Adipocyte (in vitro differentiated cells): ENCODE data around the gene SMC1B.

Experiments
- DNase-seq: peaks from one replicate; pipeline ENCODE4 v3.0.0-alpha.2; 2015; ENCODE audit warnings: low read depth
- H3K27me3 ChIP-seq: replicated peaks from 2 replicates; pipeline ENCODE4 v1.7.0; 2013; ENCODE audit warnings: mild to moderate bottlenecking, low read length, moderate library complexity; ENCODE audit not compliant: control insufficient read depth, insufficient read depth
- H3K36me3 ChIP-seq: 2 replicates; pipeline ENCODE4 v1.7.0; 2013; ENCODE audit warnings: low read length, mild to moderate bottlenecking, moderate library complexity; ENCODE audit not compliant: control insufficient read depth, insufficient read depth, severe bottlenecking
- H3K4me1 ChIP-seq: 2 replicates; pipeline ENCODE4 v1.7.0; 2013; ENCODE audit warnings: mild to moderate bottlenecking, low read length, moderate library complexity; ENCODE audit not compliant: control insufficient read depth, insufficient read depth
- H3K4me3 ChIP-seq: 2 replicates; pipeline ENCODE4 v1.7.0; 2013; ENCODE audit warnings: mild to moderate bottlenecking, low read length, moderate library complexity
- H3K9ac ChIP-seq: 2 replicates; pipeline ENCODE4 v1.7.0; 2013; ENCODE audit warnings: mild to moderate bottlenecking, low read length, moderate library complexity
- H3K9me3 ChIP-seq: 2 replicates; pipeline ENCODE4 v1.7.0; 2013; ENCODE audit warnings: mild to moderate bottlenecking, low read length, moderate library complexity; ENCODE audit not compliant: control insufficient read depth

SMC1B gene

GRCh38 chr22:45343143-45343542 lies 70.3 kb downstream of the SMC1B start:
- DNase-seq = no peak
- Histone ChIP-seq H3K4me1 (no peaks in the 10 kb centered on the region), H3K36me3 (peaks cover 37% of the 10 kb centered on the region), H3K27me3 (no peaks in the 10 kb centered on the region), H3K4me3 (no peak overlapping the region), H3K9ac (no peak overlapping the region), H3K9me3 (no peaks in the 10 kb centered on the region)

GRCh38 chr22:45341498-45341897 lies 71.9 kb downstream of the SMC1B start:
- no peak for DNase-seq
- H3K9ac ChIP-seq = no peak overlapping the region
- peaks cover 40% of the 10 kb centered on the region for H3K36me3 ChIP-seq
- H3K4me3 ChIP-seq = no peak overlapping the region
- no peaks in the 10 kb centered on the region for H3K4me1 ChIP-seq
- no peaks in the 10 kb centered on the region for H3K9me3 ChIP-seq
- H3K27me3 ChIP-seq = no peaks in the 10 kb centered on the region

- no peak for DNase-seq
- Histone ChIP-seq H3K4me3 (no peak overlapping the region), H3K36me3 (peaks cover 51% of the 10 kb centered on the region), H3K4me1 (no peaks in the 10 kb centered on the region), H3K9ac (no peak overlapping the region), H3K27me3 (no peaks in the 10 kb centered on the region), H3K9me3 (no peaks in the 10 kb centered on the region)
These were observed 73.1 kb downstream of the SMC1B start for GRCh38 chr22:45340323-45340722.

- Histone ChIP-seq H3K9ac (no peak overlapping the region), H3K9me3 (no peaks in the 10 kb centered on the region), H3K4me3 (no peak overlapping the region), H3K4me1 (no peaks in the 10 kb centered on the region), H3K36me3 (peaks cover 59% of the 10 kb centered on the region), H3K27me3 (no peaks in the 10 kb centered on the region)
- no peak for DNase-seq
These were observed 74.6 kb downstream of the SMC1B start for GRCh38 chr22:45338795-45339194.

GRCh38 chr22:45337536-45337935 lies 75.9 kb downstream of the SMC1B start:
- Histone ChIP-seq H3K4me1 (no peaks in the 10 kb centered on the region), H3K4me3 (no peak overlapping the region), H3K36me3 (peaks cover 56% of the 10 kb centered on the region), H3K9ac (no peak overlapping the region), H3K27me3 (no peaks in the 10 kb centered on the region), H3K9me3 (no peaks in the 10 kb centered on the region)
- DNase-seq = no peak

- Histone ChIP-seq H3K4me1 (no peaks in the 10 kb centered on the region), H3K9me3 (no peaks in the 10 kb centered on the region), H3K4me3 (no peak overlapping the region), H3K27me3 (no peaks in the 10 kb centered on the region), H3K9ac (no peak overlapping the region), H3K36me3 (peaks cover 60% of the 10 kb centered on the region)
- no peak for DNase-seq
These were observed 76.4 kb downstream of the SMC1B start for GRCh38 chr22:45336971-45337431.

GRCh38 chr22:45335854-45336522 lies 77.4 kb downstream of the SMC1B start:
- H3K9ac ChIP-seq = no peak overlapping the region
- no peaks in the 10 kb centered on the region for H3K9me3 ChIP-seq
- no peaks in the 10 kb centered on the region for H3K27me3 ChIP-seq
- H3K36me3 ChIP-seq = peaks cover 58% of the 10 kb centered on the region
- DNase-seq = no peak
- H3K4me3 ChIP-seq = no peak overlapping the region
- no peaks in the 10 kb centered on the region for H3K4me1 ChIP-seq

- DNase-seq = peak; percentile 13
- H3K27me3 ChIP-seq = no peaks in the 10 kb centered on the region
- no peaks in the 10 kb centered on the region for H3K9me3 ChIP-seq
- H3K4me3 ChIP-seq = no peak overlapping the region
- H3K36me3 ChIP-seq = peaks cover 59% of the 10 kb centered on the region
- no peak overlapping the region for H3K9ac ChIP-seq
- H3K4me1 ChIP-seq = no peaks in the 10 kb centered on the region
These were observed 78.2 kb downstream of the SMC1B start for GRCh38 chr22:45335021-45335818.

GRCh38 chr22:45334528-45334927 lies 78.9 kb downstream of the SMC1B start:
- Histone ChIP-seq H3K9me3 (no peaks in the 10 kb centered on the region), H3K36me3 (peaks cover 52% of the 10 kb centered on the region), H3K9ac (no peak overlapping the region), H3K4me1 (no peaks in the 10 kb centered on the region), H3K4me3 (no peak overlapping the region), H3K27me3 (no peaks in the 10 kb centered on the region)
- no peak for DNase-seq

GRCh38 chr22:45334068-45334467 lies 79.3 kb downstream of the SMC1B start:
- no peaks in the 10 kb centered on the region for H3K27me3 ChIP-seq
- no peak overlapping the region for H3K4me3 ChIP-seq
- H3K4me1 ChIP-seq = no peaks in the 10 kb centered on the region
- H3K9ac ChIP-seq = no peak overlapping the region
- H3K36me3 ChIP-seq = peaks cover 50% of the 10 kb centered on the region
- H3K9me3 ChIP-seq = no peaks in the 10 kb centered on the region
- DNase-seq = no peak

- H3K27me3 ChIP-seq = no peaks in the 10 kb centered on the region
- H3K9ac ChIP-seq = no peak overlapping the region
- no peaks in the 10 kb centered on the region for H3K9me3 ChIP-seq
- H3K4me1 ChIP-seq = no peaks in the 10 kb centered on the region
- no peak for DNase-seq
- H3K4me3 ChIP-seq = no peak overlapping the region
- H3K36me3 ChIP-seq = peaks cover 47% of the 10 kb centered on the region
These were observed 81.4 kb downstream of the SMC1B start for GRCh38 chr22:45332001-45332400.
